GM12891 (cell line): ENCODE data around the gene AATF.

Experiments used
- PAX5 ChIP-seq: IDR thresholded peaks from 2 replicates; pipeline ENCODE4 v1.6.1; 2011; ENCODE audit warnings: low read length, moderate library complexity, mild to moderate bottlenecking; ENCODE audit not compliant: insufficient read depth, severe bottlenecking
- POLR2A ChIP-seq: IDR thresholded peaks from 2 replicates; pipeline ENCODE4 v1.6.1; 2011; ENCODE audit warnings: low read depth, low read length, control low read depth
- POLR2AphosphoS5 ChIP-seq: IDR thresholded peaks from 2 replicates; pipeline ENCODE4 v1.6.1; 2011; ENCODE audit warnings: low read depth, low read length, control low read depth
- POU2F2 ChIP-seq: IDR thresholded peaks from 2 replicates; pipeline ENCODE4 v1.6.1; 2011; ENCODE audit warnings: low read depth, mild to moderate bottlenecking, control low read depth, low read length, moderate library complexity
- SPI1 ChIP-seq: IDR thresholded peaks from 2 replicates; pipeline ENCODE4 v1.6.1; 2011; ENCODE audit warnings: low read depth, low read length, control low read depth
- TAF1 ChIP-seq: IDR thresholded peaks from 2 replicates; pipeline ENCODE4 v1.6.1; 2011; ENCODE audit warnings: low read depth, low read length, control low read depth

- no peak for TF ChIP-seq POLR2AphosphoS5
- TF ChIP-seq POLR2A, result no peak
- TF ChIP-seq TAF1, result no peak
- TF ChIP-seq PAX5, result no peak
- no peak for TF ChIP-seq SPI1
- TF ChIP-seq POU2F2, result no peak
Observed at GRCh38 chr17:36993227-36993626, 44.5 kb downstream of the AATF start.
